GM19351 (cell line): ENCODE data around the gene IL20RA.
"Not testable (repeated sequence)": the region's sequence is repeated elsewhere in the genome, so short reads cannot be mapped to it uniquely, and the experiment has no call there.

Experiments used
- ATAC-seq: cut with Tn5 transposase; IDR thresholded peaks from one replicate; pipeline ENCODE4 v1.9.1; 2021; ENCODE audit warnings: mild to moderate bottlenecking, moderate library complexity; ENCODE audit not compliant: unreplicated experiment

The IL20RA gene

GRCh38 chr6:137044366-137045221 is at the start of gene IL20RA:
Gene IL20RA, minus strand, starts transcription at chr6:137044965. Its CDS starts 237 bp downstream, at chr6:137044728.
- ATAC-seq, result no peak

DNA sequence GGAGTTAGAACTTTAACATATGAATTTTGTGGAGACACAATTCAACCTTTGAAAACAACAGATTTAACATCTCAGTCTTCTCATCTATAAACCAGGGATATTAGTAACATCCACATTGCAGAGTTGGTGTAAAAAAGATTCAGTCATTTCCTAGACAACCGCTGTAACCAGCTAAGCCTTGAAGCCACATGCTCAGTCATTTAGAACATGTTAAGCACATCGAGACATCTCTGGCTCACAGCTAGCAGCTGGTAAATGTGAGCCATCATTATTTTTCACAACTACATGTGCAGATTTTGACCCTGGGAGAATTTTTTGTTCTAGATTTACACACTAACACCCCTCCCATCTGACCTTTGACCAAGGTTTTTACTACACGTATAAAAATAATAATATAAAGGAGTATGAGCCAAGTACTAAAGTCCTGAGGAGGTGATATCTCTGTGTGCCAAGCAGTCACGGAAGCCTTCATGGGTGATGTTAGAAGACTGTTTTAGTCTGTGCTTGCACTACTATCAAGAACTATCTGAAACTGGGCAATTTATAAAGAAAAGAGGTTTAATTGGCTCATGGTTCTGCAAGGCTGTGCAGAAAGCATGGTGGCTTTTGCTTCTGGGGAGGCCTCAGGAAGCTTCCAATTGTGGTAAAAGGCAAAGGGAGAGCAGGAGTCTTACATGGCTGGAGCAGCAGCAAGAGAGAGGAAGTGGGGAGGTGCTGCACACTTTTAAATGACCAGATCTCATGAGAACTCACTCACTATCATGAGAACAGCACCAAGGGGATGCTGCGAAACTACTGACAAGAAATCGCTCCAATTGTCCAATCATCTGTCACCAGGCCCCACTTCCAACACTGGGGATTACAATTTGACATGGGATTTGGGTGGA is 48.7 kb upstream of the IL20RA start:
- ATAC-seq, result no peak

DNA sequence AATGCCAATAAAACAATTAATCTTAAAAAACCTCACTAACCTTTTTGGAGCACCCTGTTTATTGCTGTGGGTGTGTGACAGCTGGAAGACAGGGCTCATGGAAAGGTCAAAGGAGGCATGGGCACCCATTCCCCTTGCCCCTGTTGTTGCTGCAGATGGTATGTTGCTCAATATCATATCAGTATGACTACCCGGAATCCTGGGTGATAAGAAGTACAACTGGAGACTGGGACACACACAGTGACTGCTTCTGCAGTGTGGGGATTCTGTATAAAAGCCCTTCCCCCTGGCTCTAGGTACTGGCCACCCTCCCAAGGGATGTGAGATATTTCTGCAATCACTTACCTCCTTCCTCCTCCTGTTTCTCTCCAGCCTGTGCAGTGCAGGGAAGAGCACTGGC is 47.3 kb upstream of the IL20RA start:
- no peak for ATAC-seq

- no peak for ATAC-seq
Observed at GRCh38 chr6:137089305-137089704, 44.5 kb upstream of the IL20RA start.

DNA sequence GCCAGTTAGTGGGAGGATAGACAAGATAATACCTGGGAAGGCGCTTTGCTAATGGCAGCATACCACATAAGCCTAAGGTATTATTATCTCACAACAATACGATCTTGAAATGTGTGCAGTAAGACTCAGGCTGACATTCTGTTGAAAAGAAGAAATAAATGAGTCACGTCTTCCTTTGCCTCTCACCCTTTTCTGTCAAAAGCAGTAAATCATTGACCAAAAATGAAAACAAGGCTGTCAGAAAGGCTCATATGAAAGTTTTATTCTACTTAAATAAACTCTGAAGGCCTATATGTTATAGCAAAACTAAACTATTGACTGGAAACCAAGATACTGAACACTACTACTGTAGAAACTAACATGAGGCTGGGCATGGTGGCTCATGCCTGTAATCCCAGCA is 43.1 kb upstream of the IL20RA start:
- ATAC-seq, result no peak

GRCh38 chr6:137086031-137086430 is 41.3 kb upstream of the IL20RA start:
- no peak for ATAC-seq

GRCh38 chr6:137084865-137085617 is 40.3 kb upstream of the IL20RA start:
- no peak for ATAC-seq

DNA sequence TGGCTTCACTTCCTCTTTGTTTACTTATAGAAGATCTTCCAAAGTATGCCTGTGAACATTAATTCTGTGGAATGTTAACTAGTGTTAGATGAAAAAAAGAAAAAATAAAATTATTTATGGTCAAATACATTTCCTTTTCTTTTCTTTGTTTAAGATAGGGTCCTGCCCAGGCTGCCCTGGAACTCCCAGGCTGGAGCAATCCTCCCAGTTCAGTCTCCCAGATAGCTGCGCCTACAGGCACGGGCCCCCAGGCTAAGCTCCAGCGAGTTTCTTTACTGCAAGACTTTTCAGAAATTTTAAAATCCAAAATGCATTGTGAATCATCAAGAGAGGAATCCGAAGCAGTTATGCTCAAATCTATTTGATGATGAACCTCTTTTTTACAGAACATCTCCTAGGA is 39.3 kb upstream of the IL20RA start:
- ATAC-seq, result no peak

- ATAC-seq, result no peak
Observed at GRCh38 chr6:137081997-137082396, 37.2 kb upstream of the IL20RA start.

DNA sequence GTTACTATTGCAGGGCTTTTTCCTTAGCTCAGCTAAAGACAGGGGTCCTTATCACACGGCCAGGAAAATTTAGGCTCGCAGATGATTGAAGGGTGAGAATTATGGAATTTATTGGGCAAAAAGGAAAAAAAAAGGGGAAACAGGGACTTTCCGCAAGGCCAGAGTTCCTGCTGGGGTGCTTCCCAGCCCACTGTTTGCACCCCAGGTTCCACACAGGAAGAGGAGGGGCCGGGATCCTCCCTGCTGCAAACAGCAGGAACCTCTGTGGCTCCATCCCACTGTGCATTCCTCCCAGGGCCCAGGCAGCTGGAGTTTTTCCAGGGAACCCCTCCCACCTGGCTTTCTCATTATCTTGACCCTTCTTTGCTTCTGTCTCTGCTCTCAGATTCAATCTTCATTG is 35.9 kb upstream of the IL20RA start:
- no peak for ATAC-seq

DNA sequence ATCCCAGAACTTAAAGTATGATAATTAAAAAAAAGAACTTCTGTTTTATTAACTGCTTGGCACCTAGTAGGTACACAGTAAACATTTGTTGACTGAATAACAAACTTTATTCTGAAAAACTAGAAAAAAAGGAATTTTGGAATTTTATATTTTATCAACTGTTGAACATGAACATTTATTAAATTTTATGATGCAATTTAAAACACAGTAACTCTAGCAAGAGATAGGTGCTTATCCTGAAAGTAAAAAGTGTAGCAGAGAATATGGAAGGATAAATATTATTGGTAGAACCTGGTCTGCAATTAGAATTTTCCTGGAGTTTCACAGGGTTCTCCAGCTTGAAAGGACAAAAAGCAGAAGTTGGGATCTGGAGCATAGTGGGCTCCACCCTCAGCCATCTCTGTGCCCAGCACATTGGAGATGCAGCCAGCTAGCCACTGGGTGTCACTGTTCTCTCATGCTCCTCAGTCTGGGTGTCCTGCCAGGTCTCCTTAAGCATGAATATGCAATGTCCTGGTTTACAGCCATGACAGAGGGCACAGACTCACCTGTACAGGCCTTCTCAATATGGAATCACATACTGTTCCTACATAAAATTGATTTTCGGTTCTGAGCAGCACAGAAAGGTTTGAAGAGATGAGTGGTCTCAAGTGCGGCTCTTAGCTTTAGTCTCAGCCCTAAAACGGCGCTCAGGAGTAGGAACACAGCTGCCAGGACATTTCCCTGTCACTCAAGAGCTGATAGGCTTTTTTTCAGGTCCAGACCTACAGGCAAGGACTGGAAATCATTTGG is 31.7 kb upstream of the IL20RA start:
- ATAC-seq, result peak; percentile 98

- not testable (repeated sequence) for ATAC-seq
Observed at GRCh38 chr6:137075790-137076189, 31.0 kb upstream of the IL20RA start.

- no peak for ATAC-seq
Observed at GRCh38 chr6:137070303-137070702, 25.5 kb upstream of the IL20RA start.

- ATAC-seq, result no peak
Observed at GRCh38 chr6:137067399-137067798, 22.6 kb upstream of the IL20RA start.

- ATAC-seq, result no peak
Observed at GRCh38 chr6:137058037-137058436, 13.3 kb upstream of the IL20RA start.

- no peak for ATAC-seq
Observed at GRCh38 chr6:137056121-137056880, 11.5 kb upstream of the IL20RA start.

DNA sequence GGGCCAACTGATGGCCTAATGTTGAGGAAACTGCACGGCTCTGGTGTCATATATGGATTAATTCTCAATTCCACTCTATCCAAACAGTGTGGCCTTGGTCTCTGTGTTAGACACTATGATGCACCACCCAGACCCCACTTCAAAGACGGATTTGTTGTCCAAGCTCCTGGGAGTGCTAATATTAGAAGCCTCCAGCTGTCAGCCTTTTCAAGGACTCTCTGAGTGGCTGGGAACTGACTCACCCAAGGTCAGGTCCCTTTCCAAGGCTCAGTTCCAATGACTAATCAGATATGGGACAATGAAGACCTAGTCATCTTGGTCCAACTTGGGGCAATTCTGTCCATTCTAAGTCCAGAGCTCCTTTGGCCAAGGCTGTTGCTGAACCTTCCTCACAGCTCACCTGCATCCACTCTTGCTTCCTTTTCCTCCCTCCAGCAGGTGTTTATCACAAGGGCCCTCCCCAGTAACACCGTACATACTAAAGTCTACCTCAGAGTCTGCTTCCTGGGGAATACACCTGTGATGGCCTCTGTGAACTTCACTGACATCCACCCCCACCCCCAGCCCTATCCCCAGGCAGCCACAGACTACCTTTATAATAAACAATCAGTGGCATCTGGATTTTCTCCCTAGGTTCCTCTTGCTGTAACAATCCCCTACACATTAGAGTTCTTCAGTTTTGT is 7.2 kb upstream of the IL20RA start:
- ATAC-seq, result no peak

GRCh38 chr6:137049095-137049494 is 4.3 kb upstream of the IL20RA start:
- no peak for ATAC-seq

DNA sequence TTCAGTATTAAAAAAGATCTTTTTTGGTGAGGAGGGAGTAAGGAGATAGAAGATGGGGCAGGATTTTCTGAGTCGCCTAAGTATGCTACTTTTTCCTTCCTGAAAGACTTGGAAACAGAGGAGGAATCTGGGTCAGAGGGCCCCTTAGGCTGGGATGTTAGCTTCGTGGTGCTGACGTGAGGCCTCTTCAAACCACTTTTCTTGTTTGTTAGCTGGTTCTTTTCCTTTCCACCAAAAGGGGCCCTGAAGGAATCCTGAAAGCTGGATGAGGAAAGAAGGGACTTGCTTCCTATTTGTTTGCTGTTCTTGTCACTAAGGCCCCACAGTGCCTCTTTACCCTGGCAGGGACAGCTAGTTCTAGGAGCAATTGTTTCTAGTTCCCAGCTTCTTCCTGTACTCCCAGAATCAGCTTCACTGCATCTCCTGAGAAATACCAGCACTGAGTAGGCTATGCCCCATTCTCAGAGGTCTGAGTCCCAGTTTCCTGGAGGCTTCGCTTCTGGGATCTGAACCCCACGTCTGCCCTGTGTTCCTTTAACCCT is 2.2 kb upstream of the IL20RA start:
- no peak for ATAC-seq
